GM18517 (cell line): ENCODE data around the gene ENAH.

ENCODE experiments used
- ATAC-seq: cut with Tn5 transposase; IDR thresholded peaks from one replicate; pipeline ENCODE4 v1.9.1; 2021; ENCODE audit warnings: mild to moderate bottlenecking, moderate library complexity; ENCODE audit not compliant: unreplicated experiment

Gene ENAH

GRCh38 chr1:225461533-225462428, 191.1 kb downstream of the ENAH start:
- ATAC-seq = no peak

- no peak for ATAC-seq
Observed at GRCh38 chr1:225460737-225461532, 192.0 kb downstream of the ENAH start.

- no peak for ATAC-seq
Observed at GRCh38 chr1:225460021-225460736, 192.7 kb downstream of the ENAH start.

- no peak for ATAC-seq
Observed at GRCh38 chr1:225458222-225458631, 194.7 kb downstream of the ENAH start.

GRCh38 chr1:225454733-225455132, 198.2 kb downstream of the ENAH start:
- ATAC-seq = no peak

- ATAC-seq = no peak
Observed at GRCh38 chr1:225453797-225454648, 198.9 kb downstream of the ENAH start.

DNA sequence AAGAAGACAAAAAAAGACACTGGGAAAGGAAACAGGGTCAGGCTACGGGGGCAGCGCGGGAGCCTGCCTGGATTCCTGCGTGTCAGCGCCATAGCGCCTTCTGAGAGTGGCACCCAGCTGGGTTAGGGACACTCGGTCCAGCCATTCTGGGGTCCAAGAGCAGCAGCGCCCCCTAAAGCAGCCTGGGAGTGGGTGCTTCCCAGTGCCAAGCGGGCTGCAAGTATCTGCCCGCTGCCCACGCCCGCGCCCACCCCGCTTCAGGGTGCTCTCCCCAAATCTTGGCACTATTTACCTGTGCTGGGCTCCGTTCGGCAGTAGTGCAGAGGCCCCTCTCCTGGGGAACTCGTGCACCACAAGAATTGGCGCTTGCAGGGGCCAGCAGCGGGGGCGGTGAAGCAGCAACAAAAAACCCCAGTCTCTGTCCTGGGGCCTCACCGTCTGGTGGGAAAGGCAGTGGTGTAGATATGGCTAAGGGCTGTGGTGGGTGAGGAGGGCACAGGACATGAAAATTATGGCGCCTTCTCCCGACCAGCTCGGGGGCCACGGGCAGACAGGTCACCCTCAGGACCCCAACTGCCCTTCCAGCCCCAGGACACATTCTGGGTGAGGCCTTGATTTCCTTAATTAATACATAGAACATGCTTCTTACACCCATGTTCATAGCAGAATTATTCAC, 200.9 kb downstream of the ENAH start:
- no peak for ATAC-seq

DNA sequence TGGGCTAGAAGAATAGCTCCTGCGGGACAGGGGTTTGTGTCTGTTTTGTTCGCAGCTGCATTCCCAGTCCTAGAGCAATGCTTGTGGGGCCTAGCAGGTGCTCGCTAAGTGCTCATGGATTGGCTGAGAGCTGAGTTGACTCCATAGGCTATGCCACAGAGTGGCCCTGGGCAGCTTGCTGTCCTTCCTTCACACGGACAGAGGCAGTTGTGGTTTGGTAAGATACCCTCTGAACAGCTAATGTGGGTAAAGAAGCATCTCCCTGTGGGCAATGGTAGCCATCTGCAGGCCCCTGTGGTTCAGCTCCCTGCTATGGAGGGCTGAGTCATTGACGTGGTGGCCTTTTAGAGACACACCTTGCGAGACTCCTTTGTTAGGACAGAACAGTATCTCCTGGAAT, 201.6 kb downstream of the ENAH start:
- ATAC-seq = no peak

GRCh38 chr1:225450491-225451191, 202.3 kb downstream of the ENAH start:
- no peak for ATAC-seq

- no peak for ATAC-seq
Observed at GRCh38 chr1:225449774-225450173, 203.1 kb downstream of the ENAH start.

GRCh38 chr1:225449261-225449660, 203.7 kb downstream of the ENAH start:
- ATAC-seq = no peak

GRCh38 chr1:225448146-225448805, 204.6 kb downstream of the ENAH start:
- no peak for ATAC-seq

DNA sequence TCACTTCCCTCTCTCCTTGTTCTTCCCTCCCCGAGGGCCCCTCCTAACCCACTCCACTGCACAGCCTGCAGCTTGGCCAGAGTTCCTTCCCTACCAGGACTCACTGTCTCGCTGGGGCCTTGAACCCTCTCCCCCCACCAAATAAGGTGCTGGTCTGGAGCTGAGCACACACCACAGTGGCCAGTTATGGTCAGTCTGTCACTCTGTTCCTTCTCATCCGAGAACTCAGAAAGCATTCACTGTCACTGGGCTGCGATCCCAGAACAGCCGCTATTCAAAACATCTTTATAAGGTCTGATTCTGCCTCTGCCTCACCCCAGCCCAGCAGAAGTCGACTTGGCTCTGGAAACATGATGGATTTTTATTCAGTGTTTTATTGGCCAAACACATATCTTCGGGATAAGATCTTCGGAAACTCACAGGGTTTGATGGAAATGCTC, 205.3 kb downstream of the ENAH start:
- ATAC-seq = no peak

DNA sequence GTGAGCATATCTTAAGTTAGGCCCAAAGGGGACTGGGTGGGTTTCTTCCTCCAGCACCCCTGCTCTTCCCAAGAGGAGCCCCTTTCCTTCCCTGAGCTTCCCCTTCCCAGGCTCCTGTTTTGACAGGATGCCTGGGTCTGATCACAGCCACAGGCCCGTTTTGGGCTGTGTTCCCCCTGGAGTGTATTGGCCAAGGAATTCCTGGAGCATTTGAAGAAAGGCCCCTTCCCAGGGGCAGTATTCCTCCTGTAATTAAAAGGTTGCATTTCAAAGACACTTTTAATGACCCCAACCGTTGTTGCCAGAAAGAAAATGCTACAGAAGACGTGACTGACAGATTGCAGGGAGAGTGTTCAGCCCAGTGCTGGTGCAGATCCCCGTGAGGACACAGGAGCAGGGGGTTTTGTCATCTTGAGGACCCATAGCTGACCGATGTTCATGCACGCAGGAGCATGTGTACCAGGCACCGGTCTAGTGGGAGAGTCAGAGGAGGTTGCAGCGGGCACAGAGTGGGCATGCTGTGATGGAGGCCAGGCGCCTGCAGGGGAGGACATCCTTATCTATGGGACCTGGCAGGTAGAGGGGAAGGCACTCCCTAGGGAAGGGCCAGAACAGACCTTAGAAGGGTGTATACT, 205.8 kb downstream of the ENAH start:
- ATAC-seq = no peak

DNA sequence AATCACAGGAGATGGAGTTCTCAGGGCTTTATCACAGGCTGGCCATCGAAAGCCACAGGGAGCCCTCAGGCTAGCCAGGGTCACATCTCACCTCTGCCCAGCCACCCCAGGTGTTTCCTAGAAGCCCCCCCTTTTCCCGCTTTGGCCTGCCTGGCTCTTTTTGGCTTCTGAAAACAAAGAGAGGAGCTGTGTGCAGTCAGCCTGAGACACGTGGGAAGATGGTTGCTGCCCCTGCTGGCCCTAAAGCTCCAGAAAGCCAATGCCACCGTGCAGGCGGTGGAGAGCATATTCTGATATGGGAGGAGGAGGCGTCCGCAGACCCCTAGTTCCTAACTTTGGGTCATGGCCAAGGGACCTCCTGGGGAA, 206.3 kb downstream of the ENAH start:
- no peak for ATAC-seq

DNA sequence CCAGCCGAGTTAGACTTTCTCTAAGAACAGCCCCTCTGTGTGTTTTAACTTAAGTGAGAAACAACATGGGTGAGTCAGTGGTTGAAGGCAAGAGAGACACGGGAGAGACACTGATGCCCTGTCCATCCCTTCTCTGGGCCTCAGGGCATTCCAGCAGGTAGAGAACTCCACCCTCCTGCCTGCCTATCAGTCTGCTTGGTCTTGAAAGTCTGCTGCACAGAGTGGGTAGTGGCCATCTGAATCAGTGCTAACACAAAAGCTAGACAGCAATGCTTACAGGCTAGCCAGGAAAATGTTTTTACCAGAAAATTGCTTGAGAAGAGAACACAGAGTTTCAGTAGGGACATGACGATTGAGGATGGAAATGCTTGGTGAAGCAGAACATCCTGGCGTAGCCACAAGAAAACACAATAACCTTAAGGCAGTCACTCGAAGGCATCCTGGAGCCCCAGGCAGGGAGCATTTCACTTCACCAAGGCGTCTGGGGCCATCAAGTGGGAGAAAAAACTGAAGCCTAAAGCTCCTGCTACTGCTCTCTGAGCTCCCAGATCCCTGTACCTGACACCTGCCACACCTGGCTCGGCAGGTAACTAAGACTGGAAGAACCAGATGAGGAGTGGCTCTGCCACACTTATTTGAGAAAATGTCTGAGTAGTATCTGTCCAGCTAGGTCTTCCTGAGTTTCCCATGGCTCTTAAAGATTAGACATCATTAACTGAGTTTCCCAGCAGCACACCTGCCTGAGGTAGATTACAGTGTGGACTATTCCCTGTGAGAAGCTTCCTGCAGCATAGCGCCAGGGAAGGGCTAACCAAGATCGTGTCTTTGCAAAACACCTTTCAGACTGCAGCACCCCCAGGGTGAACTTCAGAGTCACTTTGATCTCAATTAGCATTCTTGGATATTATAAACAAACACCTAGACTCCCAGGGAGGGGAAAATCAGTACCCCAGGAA, 207.0 kb downstream of the ENAH start:
- ATAC-seq = no peak

DNA sequence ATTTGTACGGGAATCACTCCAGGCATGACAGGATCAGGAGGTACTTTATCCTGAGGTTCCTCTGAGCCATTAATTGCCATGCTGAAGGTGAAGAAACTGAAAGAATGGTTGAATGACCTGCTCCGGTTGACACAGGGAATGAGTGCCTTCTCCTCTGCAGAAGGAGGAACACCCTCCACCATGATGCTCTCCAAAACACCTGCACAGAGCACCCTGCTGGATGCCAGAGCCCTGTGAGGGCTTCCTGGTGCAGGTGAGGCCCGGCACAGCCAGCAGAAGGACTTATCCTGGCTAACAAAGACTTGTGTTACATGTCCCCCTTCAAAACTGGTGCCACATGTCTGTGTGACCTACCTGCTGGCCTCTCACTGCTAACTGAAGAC, 210.8 kb downstream of the ENAH start:
- ATAC-seq = no peak
